PC-3 (cell line): ENCODE data around the gene GNRH2. TPM values are rescaled to one million over a fixed set of nuclear protein-coding genes. Genes with fewer than 3 reads are reported as not detected.
"Not testable (repeated sequence)": the region's sequence is repeated elsewhere in the genome, so short reads cannot be mapped to it uniquely, and the experiment has no call there.

Experiments used
- ATAC-seq: fragments of 200-7000 bp; cut with Tn5 transposase; 2 replicates; pipeline ENCODE4 v1.9.1; 2020; ENCODE audit warnings: mild to moderate bottlenecking, moderate library complexity
- BruUV-seq: library from RNA; stranded (reverse); fragments of 400-500 nt; replicated peaks from 2 replicates; lab custom pipeline; 2021; lab: Mats Ljungman, UMichigan
- CTCF ChIA-PET: fragments of 300-600 bp; sonication (Branson Sonifier 250); formaldehyde crosslinking; loops from one replicate; lab custom pipeline; 2022; ENCODE audit warnings: antibody characterized with exemption; lab: Charles Lee
- POLR2A ChIA-PET: fragments of 300-600 bp; sonication (Branson Sonifier 250); formaldehyde crosslinking; loops from one replicate; lab custom pipeline; 2022; ENCODE audit warnings: antibody characterized with exemption; ENCODE audit not compliant: unreplicated experiment; lab: Charles Lee
- DNase-seq: peaks from one replicate; pipeline ENCODE4 v3.0.0-alpha.2; 2015
- H2AFZ ChIP-seq: fragments of 300-600 bp; sonication (generic); 2 replicates; pipeline ENCODE4 v1.6.0; 2016; ENCODE audit warnings: antibody characterized with exemption, low read length
- H3F3A ChIP-seq: fragments of 300-600 bp; sonication (generic); one replicate; pipeline ENCODE4 v1.6.0; 2017; ENCODE audit warnings: antibody characterized with exemption, low read length, control low read depth, mild to moderate bottlenecking; ENCODE audit not compliant: unreplicated experiment
- H3K27ac ChIP-seq: fragments of 300-600 bp; sonication (generic); 2 replicates; pipeline ENCODE4 v1.5.1; 2016; ENCODE audit warnings: mild to moderate bottlenecking, low read length
- H3K27me3 ChIP-seq: fragments of 300-600 bp; sonication (generic); 2 replicates; pipeline ENCODE4 v1.6.1; 2016; ENCODE audit warnings: low read length, mixed read lengths
- H3K36me3 ChIP-seq: fragments of 300-600 bp; sonication (generic); 2 replicates; pipeline ENCODE4 v1.6.1; 2016; ENCODE audit warnings: low read depth, mixed run types, low read length, mixed read lengths
- H3K4me1 ChIP-seq: fragments of 300-600 bp; sonication (generic); 2 replicates; pipeline ENCODE4 v1.5.1; 2016; ENCODE audit warnings: low read length; ENCODE audit not compliant: insufficient read depth
- H3K4me2 ChIP-seq: fragments of 300-600 bp; sonication (generic); 2 replicates; pipeline ENCODE4 v1.6.0; 2016; ENCODE audit warnings: low read length
- H3K4me3 ChIP-seq: fragments of 300-600 bp; sonication (generic); 2 replicates; pipeline ENCODE4 v1.5.1; 2016; ENCODE audit warnings: mild to moderate bottlenecking, low read length, mixed read lengths
- H3K79me2 ChIP-seq: fragments of 300-600 bp; sonication (generic); 2 replicates; pipeline ENCODE4 v1.6.1; 2017; ENCODE audit warnings: low read length, mixed read lengths
- H3K9ac ChIP-seq: fragments of 300-600 bp; sonication (generic); 2 replicates; pipeline ENCODE4 v1.6.0; 2016; ENCODE audit warnings: mild to moderate bottlenecking, low read length
- H3K9me2 ChIP-seq: fragments of 300-600 bp; sonication (generic); replicated peaks from 2 replicates; pipeline ENCODE4 v1.6.1; 2016; ENCODE audit warnings: mixed run types, low read length, mixed read lengths
- H3K9me3 ChIP-seq: fragments of 300-600 bp; sonication (generic); 2 replicates; pipeline ENCODE4 v1.6.1; 2016; ENCODE audit warnings: low read length, mixed read lengths
- H4K20me1 ChIP-seq: fragments of 300-600 bp; sonication (generic); 2 replicates; pipeline ENCODE4 v1.6.1; 2016; ENCODE audit warnings: low read length, mixed read lengths
- EZH2 ChIP-seq: fragments of 300-600 bp; sonication (generic); IDR thresholded peaks from one replicate; pipeline ENCODE4 v1.6.1; 2017; ENCODE audit warnings: antibody characterized with exemption, mild to moderate bottlenecking, low read length; ENCODE audit not compliant: unreplicated experiment
- EZH2phosphoT487 ChIP-seq: fragments of 300-600 bp; sonication (generic); IDR thresholded peaks from 2 replicates; pipeline ENCODE4 v1.6.1; 2018; ENCODE audit warnings: mild to moderate bottlenecking, antibody characterized with exemption, low read length, borderline replicate concordance
- intact Hi-C: fragments of 100-400 bp; cut with micrococcal nuclease; formaldehyde crosslinking; loops from 2 replicates; pipeline ENCODE4 v1.9.0; 2023
- total RNA-seq: library from RNA; depleted of rRNA; stranded (reverse); fragments of >200 nt; gene quantifications from 2 replicates; pipeline ENCODE4 v1.2.3, GENCODE V29; 2014
- TF ChIP-seq, protein P1 (sequence below): fragments of 300-600 bp; sonication (generic); conservative IDR thresholded peaks from 2 replicates; pipeline ENCODE4 v1.5.1; 2017; ENCODE audit warnings: antibody characterized with exemption, low read depth, mild to moderate bottlenecking, low read length

The GNRH2 gene
- total RNA-seq, 1 experiment from 2014 or later, result not detected

DNA sequence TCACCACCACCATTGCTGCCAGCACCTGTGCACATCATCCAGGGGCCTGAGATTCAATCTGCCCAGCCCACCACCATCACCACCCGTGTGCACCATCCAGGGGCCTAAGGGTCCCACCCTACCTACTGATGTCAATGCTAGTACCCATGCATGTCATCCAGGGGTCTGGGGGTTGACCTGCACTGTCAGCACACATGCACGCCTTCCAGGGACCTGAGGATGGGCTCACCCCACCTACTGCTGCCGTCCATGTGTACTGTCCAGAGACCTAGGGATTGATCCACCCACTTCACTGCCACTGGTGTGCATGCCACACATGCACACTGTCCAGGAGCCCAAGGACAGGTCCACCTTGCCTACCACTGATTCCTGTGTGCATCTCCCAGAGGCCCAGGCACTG lies 16.1 kb downstream of the GNRH2 start:
- Histone ChIP-seq H3K9me2 (no peaks in the 10 kb centered on the region), H4K20me1 (no peaks in the 10 kb centered on the region), H3K27ac (no peak overlapping the region), H2AFZ (no peak overlapping the region), H3K4me3 (no peak overlapping the region), H3K4me2 (no peak overlapping the region), H3K9me3 (no peaks in the 10 kb centered on the region), H3K4me1 (no peaks in the 10 kb centered on the region), H3K9ac (no peak overlapping the region), H3F3A (no peaks in the 10 kb centered on the region), H3K36me3 (no peaks in the 10 kb centered on the region), H3K79me2 (no peaks in the 10 kb centered on the region), H3K27me3 (no peaks in the 10 kb centered on the region)
- no TSS peak for BruUV-seq
- CTCF ChIA-PET, result no interaction called here
- POLR2A ChIA-PET, result no interaction called here
- intact Hi-C loops, result no loop called here
- no peak for ATAC-seq
- no peak for DNase-seq
- TF ChIP-seq, protein P1, sequence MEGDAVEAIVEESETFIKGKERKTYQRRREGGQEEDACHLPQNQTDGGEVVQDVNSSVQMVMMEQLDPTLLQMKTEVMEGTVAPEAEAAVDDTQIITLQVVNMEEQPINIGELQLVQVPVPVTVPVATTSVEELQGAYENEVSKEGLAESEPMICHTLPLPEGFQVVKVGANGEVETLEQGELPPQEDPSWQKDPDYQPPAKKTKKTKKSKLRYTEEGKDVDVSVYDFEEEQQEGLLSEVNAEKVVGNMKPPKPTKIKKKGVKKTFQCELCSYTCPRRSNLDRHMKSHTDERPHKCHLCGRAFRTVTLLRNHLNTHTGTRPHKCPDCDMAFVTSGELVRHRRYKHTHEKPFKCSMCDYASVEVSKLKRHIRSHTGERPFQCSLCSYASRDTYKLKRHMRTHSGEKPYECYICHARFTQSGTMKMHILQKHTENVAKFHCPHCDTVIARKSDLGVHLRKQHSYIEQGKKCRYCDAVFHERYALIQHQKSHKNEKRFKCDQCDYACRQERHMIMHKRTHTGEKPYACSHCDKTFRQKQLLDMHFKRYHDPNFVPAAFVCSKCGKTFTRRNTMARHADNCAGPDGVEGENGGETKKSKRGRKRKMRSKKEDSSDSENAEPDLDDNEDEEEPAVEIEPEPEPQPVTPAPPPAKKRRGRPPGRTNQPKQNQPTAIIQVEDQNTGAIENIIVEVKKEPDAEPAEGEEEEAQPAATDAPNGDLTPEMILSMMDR, result no peak
- TF ChIP-seq EZH2 (no peak), EZH2phosphoT487 (no peak)

DNA sequence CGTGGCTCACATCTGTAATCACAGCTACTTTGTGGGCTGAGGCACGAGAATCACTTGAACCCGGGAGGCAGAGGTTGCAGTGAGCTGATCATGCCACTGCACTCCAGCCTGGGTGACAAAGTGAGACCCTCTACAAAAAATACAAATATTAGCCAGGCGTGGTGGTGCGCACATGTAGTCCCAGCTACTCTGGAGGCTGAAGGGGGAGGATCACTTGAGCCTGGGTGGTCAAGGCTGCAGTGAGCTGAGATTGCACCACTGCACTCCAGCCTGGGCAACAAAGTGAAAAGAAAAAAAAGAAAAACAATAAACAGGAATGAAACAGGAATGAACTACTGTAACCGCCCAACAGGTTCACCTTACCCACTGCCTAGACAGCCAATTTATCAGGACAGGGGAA lies 20.7 kb downstream of the GNRH2 start:
- ATAC-seq, POLR2A ChIA-PET, H3K27ac ChIP-seq, H3F3A ChIP-seq, H3K4me2 ChIP-seq, H3K36me3 ChIP-seq, H4K20me1 ChIP-seq, H3K27me3 ChIP-seq, H3K4me3 ChIP-seq, BruUV-seq, H3K9me3 ChIP-seq, H3K9ac ChIP-seq, H3K9me2 ChIP-seq, DNase-seq, intact Hi-C loops, H3K4me1 ChIP-seq, H2AFZ ChIP-seq, CTCF ChIA-PET, H3K79me2 ChIP-seq: not testable (repeated sequence)

DNA sequence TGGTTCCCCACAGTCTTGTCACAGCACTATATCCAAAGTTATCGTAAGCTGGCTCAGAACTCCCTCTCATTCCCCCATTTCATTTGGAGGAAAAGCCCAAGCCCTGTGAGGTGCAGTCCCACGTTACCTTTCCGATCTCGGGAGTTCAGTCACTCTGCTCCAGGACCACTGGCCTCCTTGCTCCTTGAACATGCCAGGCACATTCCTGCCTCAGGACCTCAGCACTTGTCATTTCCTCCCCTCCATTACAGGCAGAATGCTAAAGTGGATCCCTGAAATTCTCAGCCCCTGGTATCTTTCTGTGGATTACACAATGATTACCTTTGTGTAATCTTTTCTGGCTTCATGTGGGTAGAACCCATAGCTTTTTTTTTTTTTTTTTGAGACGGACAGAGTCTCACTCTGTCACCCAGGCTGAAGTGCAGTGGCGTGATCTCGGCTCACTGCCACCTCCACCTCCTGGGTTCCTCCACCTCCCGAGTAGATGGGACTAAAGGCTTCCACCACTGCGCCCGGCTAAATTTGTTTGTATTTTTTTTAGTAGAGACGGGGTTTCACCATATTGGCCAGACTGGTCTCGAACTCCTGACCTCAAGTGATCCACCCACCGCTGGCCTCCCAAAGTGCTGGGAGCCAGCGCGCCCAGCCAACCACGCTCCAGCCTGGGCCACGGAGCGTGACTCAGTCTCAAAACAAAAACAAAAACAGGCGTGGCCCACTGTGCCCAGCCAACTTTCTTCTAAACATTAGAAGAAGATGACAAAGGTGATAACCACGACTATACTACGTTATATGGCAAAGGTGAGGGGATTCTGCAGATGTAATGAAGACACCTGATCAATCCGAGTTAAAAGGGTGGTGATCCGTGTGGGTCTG lies 24.0 kb downstream of the GNRH2 start:
- no peaks in the 10 kb centered on the region for H4K20me1 ChIP-seq
- no peaks in the 10 kb centered on the region for H3K36me3 ChIP-seq
- ATAC-seq (no peak), DNase-seq (no peak)
- CTCF ChIA-PET, result no interaction called here
- intact Hi-C loops, result no loop called here
- H3K4me3 ChIP-seq, result no peak overlapping the region
- POLR2A ChIA-PET, result interaction anchor here (0.6 kb wide), 2 partner anchors 19 to 371 kb away, joined by 3 to 4 read pairs; no protein-coding TSS in a partner anchor
- H3K27ac ChIP-seq, result no peak overlapping the region
- H3K4me1 ChIP-seq, result 0 out of 2 replicates have a peak, but pooled peaks cover 5% of the 10 kb centered on the region
- no peaks in the 10 kb centered on the region for H3F3A ChIP-seq
- H3K27me3 ChIP-seq, result no peaks in the 10 kb centered on the region
- no peak for TF ChIP-seq EZH2phosphoT487
- TF ChIP-seq EZH2, result no peak
- TF ChIP-seq, protein P1, result no peak
- H2AFZ ChIP-seq, result no peak overlapping the region
- no peak overlapping the region for H3K4me2 ChIP-seq
- no peaks in the 10 kb centered on the region for H3K9me3 ChIP-seq
- no peak overlapping the region for H3K9ac ChIP-seq
- no peaks in the 10 kb centered on the region for H3K9me2 ChIP-seq
- no peaks in the 10 kb centered on the region for H3K79me2 ChIP-seq
- BruUV-seq, result no TSS peak
